Lung (tissue), 12 donors: ENCODE results near the gene NELFE. TPM values are rescaled to one million over a fixed set of nuclear protein-coding genes. Genes with fewer than 3 reads are reported as not detected.
"Not testable (repeated sequence)": the region's sequence is repeated elsewhere in the genome, so short reads cannot be mapped to it uniquely, and the experiment has no call there.

Experiments used
- ATAC-seq: fragments of 200-7000 bp; cut with Tn5 transposase; one replicate; pipeline ENCODE4 v1.9.1; 2020; ENCODE audit warnings: moderate number of reproducible peaks; ENCODE audit not compliant: insufficient read depth, low FRiP score
- DNase-seq, 3 donors: peaks; one replicate each; pipeline ENCODE4 v3.0.0-alpha.2; 2013 to 2017
- H3K27ac ChIP-seq, 2 donors: one replicate each; pipeline ENCODE4 v1.5.1; 2013; ENCODE audit warnings: mild to moderate bottlenecking in 2 of 2, moderate library complexity in 2 of 2, control low read depth in 1 of 2, inconsistent platforms in 1 of 2, low read depth in 1 of 2, low read length in 1 of 2
- H3K27me3 ChIP-seq, 3 donors: one replicate each; pipeline ENCODE4 v1.5.1; 2013; ENCODE audit warnings: low read length in 2 of 3; ENCODE audit not compliant: control insufficient read depth in 3 of 3, insufficient read depth in 3 of 3
- H3K36me3 ChIP-seq, 4 donors: one replicate each; pipeline ENCODE4 v1.5.1; 2013; ENCODE audit warnings: low read length in 4 of 4, mild to moderate bottlenecking in 1 of 4, moderate library complexity in 1 of 4; ENCODE audit not compliant: control insufficient read depth in 4 of 4, insufficient read depth in 4 of 4
- H3K4me1 ChIP-seq, 5 donors: one replicate each; pipeline ENCODE4 v1.5.1; 2013; ENCODE audit warnings: low read length in 5 of 5, mild to moderate bottlenecking in 2 of 5, moderate library complexity in 1 of 5; ENCODE audit not compliant: control insufficient read depth in 5 of 5, insufficient read depth in 5 of 5
- H3K4me3 ChIP-seq: one replicate; pipeline ENCODE4 v1.5.1; 2013; ENCODE audit warnings: mild to moderate bottlenecking, control low read depth, moderate library complexity
- H3K9ac ChIP-seq, 2 donors: one replicate each; pipeline ENCODE4 v1.5.1; 2013; ENCODE audit warnings: low read length in 2 of 2, control low read depth in 1 of 2; ENCODE audit not compliant: insufficient read depth in 1 of 2
- H3K9me3 ChIP-seq, 4 donors: one replicate each; pipeline ENCODE4 v1.5.1; 2013; ENCODE audit warnings: low read length in 3 of 4, mild to moderate bottlenecking in 1 of 4, moderate library complexity in 1 of 4; ENCODE audit not compliant: control insufficient read depth in 4 of 4, insufficient read depth in 3 of 4
- WGBS, 2 donors: extraction: QIAGEN DNeasy Blood & Tissue Kit; methylation state at CpG; one replicate each; pipeline ENCODE4 v1.1.7; 2013; 5-methylcytosine and 5-hydroxymethylcytosine counted together
- polyA plus RNA-seq, 2 donors: library from polyadenylated mRNA; stranded (reverse); fragments of 200-250 nt; gene quantifications; one replicate each; pipeline ENCODE4 v1.2.1, GENCODE V29; 2013
- total RNA-seq, 2 donors: library from RNA; depleted of rRNA in 1 of 2; stranded (reverse); fragments of >200 nt in 1 of 2; gene quantifications; one replicate each; pipeline ENCODE4 v1.2.1, GENCODE V29; 2014 to 2021
- TF ChIP-seq, protein P1 (sequence below): IDR thresholded peaks from 2 replicates; pipeline ENCODE4 v1.5.1; 2012; ENCODE audit warnings: mild to moderate bottlenecking; ENCODE audit errors: control extremely low read depth, extremely low read depth
- donor health status: control.
- donor health status: control.
- donor health status: Bipolar disorder and iron deficiency.
- donor health status: healthy.
- donor health status: DM: yes; HTN: yes; CAD: no.

Gene NELFE
- total and polyA plus RNA-seq, 4 donors, result 53.1 to 69.0 (median 58.7) TPM

DNA sequence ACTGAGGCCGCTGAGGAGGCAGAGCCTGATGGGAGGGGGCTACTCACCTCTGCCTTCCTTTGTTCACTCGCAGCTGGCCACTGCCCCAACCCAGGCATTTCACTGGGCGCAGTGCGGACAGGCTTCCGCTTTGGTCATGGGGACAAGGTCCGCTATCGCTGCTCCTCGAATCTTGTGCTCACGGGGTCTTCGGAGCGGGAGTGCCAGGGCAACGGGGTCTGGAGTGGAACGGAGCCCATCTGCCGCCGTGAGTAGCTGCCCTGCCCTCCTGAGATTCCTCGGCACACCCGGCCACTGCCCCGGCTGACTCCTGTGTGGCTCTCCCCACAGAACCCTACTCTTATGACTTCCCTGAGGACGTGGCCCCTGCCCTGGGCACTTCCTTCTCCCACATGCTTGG is 25.2 kb downstream of the NELFE start:
- WGBS, 2 donors, result 90 to 93% methylated on average over 18 to 19 of the region's 19 CpGs
- Histone ChIP-seq H3K27ac (no peak overlapping the region), H3K4me1 (no peaks in the 10 kb centered on the region), H3K4me3 (no peak overlapping the region), H3K9ac (no peak overlapping the region), H3K36me3 (no peaks in the 10 kb centered on the region), H3K27me3 (no peaks in the 10 kb centered on the region), H3K9me3 (no peaks in the 10 kb centered on the region)
- TF ChIP-seq, protein P1, sequence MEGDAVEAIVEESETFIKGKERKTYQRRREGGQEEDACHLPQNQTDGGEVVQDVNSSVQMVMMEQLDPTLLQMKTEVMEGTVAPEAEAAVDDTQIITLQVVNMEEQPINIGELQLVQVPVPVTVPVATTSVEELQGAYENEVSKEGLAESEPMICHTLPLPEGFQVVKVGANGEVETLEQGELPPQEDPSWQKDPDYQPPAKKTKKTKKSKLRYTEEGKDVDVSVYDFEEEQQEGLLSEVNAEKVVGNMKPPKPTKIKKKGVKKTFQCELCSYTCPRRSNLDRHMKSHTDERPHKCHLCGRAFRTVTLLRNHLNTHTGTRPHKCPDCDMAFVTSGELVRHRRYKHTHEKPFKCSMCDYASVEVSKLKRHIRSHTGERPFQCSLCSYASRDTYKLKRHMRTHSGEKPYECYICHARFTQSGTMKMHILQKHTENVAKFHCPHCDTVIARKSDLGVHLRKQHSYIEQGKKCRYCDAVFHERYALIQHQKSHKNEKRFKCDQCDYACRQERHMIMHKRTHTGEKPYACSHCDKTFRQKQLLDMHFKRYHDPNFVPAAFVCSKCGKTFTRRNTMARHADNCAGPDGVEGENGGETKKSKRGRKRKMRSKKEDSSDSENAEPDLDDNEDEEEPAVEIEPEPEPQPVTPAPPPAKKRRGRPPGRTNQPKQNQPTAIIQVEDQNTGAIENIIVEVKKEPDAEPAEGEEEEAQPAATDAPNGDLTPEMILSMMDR, result no peak
- DNase-seq (no peak), ATAC-seq (no peak)

DNA sequence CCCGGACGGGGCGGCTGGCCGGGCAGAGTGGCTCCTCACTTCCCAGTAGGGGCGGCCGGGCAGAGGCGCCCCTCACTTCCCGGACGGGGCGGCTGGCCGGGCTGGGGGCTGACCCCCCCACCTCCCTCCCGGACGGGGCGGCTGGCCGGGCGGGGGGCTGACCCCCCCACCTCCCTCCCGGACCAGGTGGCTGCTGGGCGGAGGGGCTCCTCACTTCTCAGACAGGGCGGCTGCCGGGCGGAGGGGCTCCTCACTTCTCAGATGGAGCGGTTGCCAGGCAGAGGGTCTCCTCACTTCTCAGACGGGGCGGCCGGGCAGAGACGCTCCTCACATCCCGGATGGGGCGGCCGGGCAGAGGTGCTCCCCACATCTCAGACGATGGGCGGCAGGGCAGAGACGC is 26.6 kb downstream of the NELFE start:
- not testable (repeated sequence) for H3K36me3 ChIP-seq, H3K4me1 ChIP-seq, H3K27ac ChIP-seq, H3K4me3 ChIP-seq, H3K9me3 ChIP-seq, DNase-seq, H3K27me3 ChIP-seq, ATAC-seq, H3K9ac ChIP-seq
- 93 to 94% methylated on average over 15 to 28 of the region's 32 CpGs for WGBS, 2 donors

DNA sequence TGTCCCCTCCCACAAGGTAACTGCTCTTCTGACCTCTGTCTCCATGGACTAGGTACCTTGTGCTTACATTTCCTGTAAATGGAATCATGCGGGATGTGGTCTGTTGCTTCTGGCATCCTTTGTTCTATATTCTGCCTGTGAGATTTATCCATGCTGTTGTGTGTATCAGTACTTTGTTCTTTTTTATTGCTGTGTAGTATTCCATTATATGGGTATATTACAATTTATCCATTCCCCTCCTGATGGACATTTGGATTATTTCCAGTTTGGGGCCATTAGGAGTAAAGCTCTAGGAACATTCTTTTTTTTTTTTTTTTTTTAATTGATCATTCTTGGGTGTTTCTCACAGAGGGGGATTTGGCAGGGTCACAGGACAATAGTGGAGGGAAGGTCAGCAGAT is 27.8 kb downstream of the NELFE start:
- WGBS, 2 donors, result 77 to 91% methylated on average over 1 of the region's 1 CpG
- TF ChIP-seq, protein P1, result no peak
- H3K9me3 ChIP-seq, result no peaks in the 10 kb centered on the region
- DNase-seq (no peak), ATAC-seq (no peak)
- no peaks in the 10 kb centered on the region for H3K27me3 ChIP-seq
- H3K9ac ChIP-seq, result no peak overlapping the region
- no peak overlapping the region for H3K4me3 ChIP-seq
- H3K27ac ChIP-seq, result no peak overlapping the region
- no peaks in the 10 kb centered on the region for H3K4me1 ChIP-seq
- no peaks in the 10 kb centered on the region for H3K36me3 ChIP-seq

DNA sequence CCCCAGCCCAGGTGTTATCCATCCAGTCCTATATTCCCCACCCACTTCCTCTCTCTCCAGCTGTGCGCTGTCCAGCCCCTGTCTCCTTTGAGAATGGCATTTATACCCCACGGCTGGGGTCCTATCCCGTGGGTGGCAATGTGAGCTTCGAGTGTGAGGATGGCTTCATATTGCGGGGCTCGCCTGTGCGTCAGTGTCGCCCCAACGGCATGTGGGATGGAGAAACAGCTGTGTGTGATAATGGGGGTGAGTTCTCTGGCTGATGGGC is 30.2 kb downstream of the NELFE start:
- no peaks in the 10 kb centered on the region for H3K9me3 ChIP-seq
- ATAC-seq (no peak), DNase-seq (no peak)
- H3K36me3 ChIP-seq, result no peaks in the 10 kb centered on the region
- H3K27ac ChIP-seq, result no peak overlapping the region
- H3K4me3 ChIP-seq, result no peak overlapping the region
- no peak overlapping the region for H3K9ac ChIP-seq
- 82 to 85% methylated on average over 9 of the region's 9 CpGs for WGBS, 2 donors
- TF ChIP-seq, protein P1, result no peak
- no peaks in the 10 kb centered on the region for H3K27me3 ChIP-seq
- no peaks in the 10 kb centered on the region for H3K4me1 ChIP-seq
